Fibroblast of the conjunctiva (primary cell): ENCODE data around the gene GRK5.

Source experiments
- DNase-seq: peaks from one replicate; pipeline ENCODE4 v3.0.0-alpha.2; 2010; ENCODE audit warnings: low read depth

The GRK5 gene

GRCh38 chr10:119383174-119383856 is 175.9 kb downstream of the GRK5 start:
- no peak for DNase-seq

DNA sequence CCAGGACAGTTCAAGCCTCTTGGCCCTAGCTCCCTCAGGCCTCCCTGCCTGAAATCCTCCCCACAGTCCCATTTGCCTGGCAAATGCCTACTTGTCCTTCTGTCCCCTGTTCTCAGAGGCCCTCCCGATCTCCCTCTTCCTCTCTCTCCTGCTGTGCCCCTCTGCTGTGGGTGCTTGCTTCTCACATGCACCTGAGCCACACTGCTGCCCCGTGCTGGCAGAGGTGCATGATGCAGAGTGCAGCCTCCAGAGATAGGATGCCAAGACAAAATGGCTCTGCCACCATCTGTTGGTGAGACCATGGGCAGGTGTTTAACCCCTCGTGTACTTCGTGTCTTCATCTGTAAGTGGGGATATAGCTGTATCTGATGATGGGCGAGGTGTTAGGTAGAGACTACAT is 176.8 kb downstream of the GRK5 start:
- DNase-seq, result no peak

DNA sequence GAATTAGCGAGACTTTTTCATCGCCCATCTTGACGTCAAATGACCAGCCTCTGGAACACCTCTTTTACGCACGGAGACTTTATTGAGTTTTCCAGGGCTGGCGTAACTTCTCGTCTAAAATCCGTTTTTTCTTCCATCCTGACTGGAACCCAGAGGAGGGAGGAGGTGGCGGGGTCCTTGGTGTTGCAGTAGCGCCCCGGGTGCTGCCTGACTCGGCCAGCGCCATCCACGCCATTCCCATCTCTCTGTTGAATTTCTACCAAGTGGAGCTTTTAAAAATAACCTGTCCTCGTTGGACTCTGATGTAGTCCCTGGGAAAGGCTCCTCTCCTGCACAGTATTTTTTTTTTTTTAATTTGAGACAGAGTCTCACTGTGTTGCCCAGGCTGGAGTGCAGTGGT is 179.3 kb downstream of the GRK5 start:
- no peak for DNase-seq

DNA sequence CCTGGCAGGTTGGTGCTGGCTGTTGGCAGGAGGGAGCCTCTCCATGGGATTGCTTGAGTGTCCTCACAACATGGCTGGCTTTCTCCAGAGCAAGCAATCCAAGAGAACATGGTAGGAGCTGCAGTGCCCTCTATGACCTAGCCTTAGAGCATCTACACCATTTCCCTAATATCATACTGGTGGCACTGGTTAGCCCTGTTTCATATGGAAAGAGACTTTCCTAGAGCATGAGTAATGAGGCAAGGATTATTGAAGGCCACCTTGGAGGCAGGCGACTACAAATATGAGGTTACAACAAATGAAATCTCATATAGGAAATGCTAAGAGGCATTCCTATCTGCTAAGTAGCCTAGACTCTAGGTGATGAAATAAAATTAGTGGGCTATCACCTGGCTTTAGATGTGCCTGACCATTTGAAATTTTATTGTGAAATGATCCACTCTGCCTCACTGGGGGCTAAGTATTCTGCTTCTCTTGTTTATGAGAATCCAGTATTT is 181.5 kb downstream of the GRK5 start:
- DNase-seq, result no peak

DNA sequence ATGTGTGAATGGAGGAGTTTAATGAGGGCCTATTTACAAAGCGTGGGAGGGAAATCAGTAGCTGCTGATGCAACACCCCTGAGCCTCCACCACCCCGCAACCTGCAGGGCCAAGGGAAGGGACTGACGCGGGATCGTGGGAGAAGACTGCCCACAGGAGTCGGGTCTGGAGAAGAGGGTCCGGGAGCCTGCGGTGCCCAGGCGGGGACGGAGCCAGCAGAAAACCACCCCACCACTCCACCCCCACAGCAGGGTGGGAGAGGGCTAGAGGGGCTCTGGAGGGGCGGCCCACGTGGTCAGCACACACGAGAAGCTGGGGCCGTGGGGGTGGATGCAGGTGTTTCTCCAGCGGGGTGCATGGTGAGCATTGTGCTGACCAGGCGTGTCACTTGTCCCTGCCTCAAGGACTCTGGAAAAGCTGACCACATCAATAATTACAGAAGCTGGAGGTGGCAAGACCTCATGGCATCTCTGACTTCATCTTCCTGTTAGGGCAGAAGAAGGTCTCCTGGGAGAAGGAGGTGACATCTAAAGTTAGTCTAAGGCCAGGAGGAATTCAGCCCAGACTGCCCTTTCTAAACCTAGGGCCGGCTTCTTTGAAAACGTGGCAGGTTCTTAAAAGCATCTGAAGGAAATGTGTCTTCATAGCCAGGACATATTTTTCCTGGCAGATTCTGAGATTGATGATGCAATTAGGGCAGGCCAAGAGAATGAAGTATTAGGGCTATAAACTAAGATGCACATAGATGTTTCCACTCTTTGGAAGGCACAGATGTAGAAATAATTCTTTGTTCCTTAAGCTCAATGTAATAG is 184.3 kb downstream of the GRK5 start:
- no peak for DNase-seq

GRCh38 chr10:119393019-119393418 is 185.6 kb downstream of the GRK5 start:
- DNase-seq, result no peak

DNA sequence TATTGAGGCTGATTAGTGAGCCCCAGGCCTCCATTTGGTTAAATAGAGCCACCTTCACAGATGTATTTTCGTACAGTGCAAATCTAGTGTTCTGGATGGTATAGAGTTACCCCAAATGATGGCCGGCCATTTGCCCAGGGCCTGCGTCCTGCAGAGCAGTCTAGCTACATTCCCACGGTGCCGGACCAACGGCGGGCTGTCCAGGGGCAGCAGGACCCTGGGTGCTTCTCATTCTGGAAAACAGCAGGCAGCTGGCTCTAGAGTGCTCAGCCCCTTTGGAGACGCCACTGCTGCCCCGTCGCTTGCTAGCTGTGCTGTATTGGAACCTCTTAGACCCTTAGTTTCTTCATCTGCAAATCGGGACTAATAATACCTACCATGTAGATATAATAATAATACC is 186.1 kb downstream of the GRK5 start:
- DNase-seq, result no peak

DNA sequence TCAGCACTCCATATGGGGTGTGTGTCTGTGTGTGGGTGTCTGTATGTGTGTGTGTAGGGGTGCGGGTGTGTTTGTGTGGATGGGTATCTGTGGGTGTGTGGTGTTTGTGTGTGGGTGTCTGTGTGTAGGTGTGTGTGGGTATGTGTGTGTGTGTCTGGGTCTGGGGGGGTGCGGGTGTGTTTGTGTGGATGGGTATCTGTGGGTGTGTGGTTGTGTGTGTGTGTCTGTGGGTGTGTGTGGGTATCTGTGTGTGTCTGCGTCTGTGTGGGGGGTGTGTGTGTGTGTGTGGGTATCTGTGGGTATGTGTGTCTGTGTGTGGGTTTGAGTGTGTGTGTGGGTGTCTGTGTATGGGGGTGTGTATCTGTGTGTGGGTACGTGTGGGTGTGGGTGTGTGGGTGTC is 186.5 kb downstream of the GRK5 start:
- no peak for DNase-seq

DNA sequence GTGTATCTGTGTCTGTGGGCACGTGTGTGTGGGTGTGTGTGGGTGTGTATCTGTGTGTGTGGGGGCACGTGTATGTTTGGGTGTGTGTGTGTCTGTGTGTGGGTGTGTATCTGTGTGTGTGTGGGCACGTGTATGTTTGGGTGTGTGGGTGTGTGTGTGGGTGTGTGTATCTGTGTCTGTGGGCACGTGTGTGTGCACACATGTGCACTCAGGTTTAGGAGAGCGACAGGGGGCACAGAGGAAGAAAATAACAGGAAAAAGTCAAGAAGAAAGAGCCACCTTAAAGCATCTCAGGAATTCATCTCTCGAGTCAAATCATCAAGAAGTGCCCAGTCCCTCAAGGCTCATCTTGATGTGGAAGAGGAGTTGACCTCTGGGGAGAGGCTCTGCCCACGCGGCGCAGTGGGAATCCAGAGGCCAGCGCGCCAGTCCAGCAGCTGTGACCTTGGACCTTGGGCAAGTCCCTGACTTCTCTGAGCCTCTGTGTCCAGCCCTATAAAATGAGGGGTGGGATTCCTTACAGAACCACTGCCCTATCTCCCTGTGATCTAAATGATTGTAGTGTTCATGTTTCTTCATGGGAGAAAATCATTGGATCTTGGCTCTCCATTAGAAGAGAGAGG is 187.4 kb downstream of the GRK5 start:
- no peak for DNase-seq

- DNase-seq, result no peak
Measured at GRCh38 chr10:119395280-119396007, 188.1 kb downstream of the GRK5 start.

GRCh38 chr10:119396008-119396708 is 188.8 kb downstream of the GRK5 start:
- DNase-seq, result no peak

DNA sequence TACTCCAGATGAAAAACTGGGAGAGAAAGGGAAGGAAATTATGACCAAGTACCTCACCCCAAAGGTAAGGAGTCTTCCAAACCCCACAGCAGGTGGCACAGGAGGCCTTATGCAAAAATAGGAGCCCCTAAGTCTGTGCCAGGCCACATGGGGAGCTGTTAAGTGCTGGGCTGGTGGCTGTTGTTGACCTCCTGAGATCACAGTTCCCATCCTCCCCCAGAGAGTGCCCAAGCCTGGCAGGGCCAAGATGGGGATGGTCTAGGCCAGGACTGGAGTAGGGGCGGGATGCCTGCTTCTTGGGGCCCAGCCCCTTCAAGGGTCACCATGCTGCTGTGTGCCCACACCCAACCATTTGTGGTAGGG is 189.3 kb downstream of the GRK5 start:
- DNase-seq, result no peak

DNA sequence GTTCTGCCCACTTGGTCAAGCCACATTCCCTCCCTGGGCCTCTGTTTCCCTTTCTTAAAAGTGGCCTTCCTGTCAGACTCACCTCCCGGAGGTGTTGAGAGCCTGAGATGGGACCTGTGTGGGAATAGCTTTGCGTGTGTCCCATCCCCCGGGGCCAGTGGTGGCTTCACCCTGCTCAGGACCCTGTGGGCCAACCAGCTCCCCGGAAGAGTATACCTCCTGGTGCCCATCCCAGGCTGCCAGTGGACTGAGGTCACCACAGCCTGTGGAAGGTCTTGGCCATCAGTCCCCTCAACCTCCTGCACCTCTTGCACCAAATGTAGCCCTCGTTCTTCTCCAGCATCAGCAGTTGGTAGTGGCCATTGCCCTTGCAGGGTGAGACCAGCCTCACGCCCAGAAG is 190.0 kb downstream of the GRK5 start:
- DNase-seq, result no peak

- DNase-seq, result peak; percentile 37
Measured at GRCh38 chr10:119398996-119399395, 191.6 kb downstream of the GRK5 start.

- DNase-seq, result no peak
Measured at GRCh38 chr10:119399466-119399865, 192.1 kb downstream of the GRK5 start.

- DNase-seq, result peak; percentile 93
Measured at GRCh38 chr10:119401671-119402395, 194.5 kb downstream of the GRK5 start.

- no peak for DNase-seq
Measured at GRCh38 chr10:119403921-119404320, 196.6 kb downstream of the GRK5 start.

DNA sequence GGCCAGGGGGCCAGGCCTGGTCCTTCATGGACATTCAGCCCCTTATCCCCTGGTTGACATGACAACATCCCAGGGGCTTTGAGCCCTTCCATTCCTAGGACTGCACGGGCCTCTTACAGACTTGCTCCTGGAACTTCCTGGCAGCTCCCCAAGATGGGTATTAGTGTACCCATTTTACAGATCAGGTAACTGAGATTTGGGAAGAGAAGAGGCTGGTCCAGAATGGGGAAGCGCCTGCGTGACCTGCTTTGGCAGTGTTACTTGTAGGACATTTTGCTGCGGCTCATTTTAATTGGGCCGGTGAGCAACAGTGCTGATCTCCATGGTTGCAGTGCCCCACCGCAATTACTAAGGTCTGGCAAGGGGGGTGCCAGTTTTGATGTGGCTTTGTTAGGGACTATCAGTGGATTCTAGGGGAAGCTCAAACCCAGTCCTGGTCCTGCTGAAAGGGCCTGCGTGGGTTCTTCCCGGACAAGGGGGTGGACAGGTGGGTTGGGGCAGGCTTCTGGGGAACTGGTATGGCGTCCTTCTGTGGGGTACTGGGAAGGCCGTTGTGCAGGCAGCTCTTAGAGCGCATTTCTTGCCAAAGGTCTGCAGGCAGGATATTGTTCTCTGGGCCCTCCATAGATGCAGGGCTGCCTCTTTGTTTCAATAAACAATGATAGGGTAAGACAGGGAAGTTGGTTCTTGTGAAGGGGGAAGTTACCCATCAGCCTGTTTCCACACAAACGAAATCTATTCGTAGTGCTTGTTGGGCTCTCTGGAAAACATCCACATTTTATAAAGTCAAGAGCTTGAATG is 197.5 kb downstream of the GRK5 start:
- DNase-seq, result no peak

GRCh38 chr10:119405520-119405807 is 198.1 kb downstream of the GRK5 start:
- no peak for DNase-seq

DNA sequence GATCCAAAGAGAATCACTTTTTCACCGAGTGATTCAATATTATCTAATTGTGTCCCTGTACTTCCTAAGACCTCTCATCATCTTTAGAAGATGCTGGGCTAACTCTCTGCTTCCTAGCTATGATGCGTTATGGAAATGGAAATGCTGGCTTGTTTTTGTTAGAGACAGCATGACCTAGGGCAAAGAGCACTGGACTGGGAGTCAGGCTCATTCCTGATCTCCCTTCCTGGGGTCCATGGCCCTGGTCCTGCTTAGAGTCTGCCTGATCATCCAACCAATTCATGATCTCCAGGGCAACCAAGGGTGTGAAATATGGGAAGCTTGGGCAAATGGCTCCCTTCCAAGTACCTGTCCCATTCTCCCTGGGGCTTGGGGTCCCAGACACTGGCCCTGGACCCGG is 198.8 kb downstream of the GRK5 start:
- DNase-seq, result no peak
